Activated T-helper 1 cell treated with anti-CD3 and anti-CD28 coated beads, Interleukin-12 subunit alpha, Interleukin-12 subunit beta, Interleukin-2, Interleukin-4 antibody, amounts not matched to agents 30 ng/mL and 10 ng/mL and 1 ng/mL, durations not matched to agents 14 hours and 24 hours and 36 hours (primary cell): ENCODE results near the gene STPG2. TPM values are rescaled to one million over a fixed set of nuclear protein-coding genes. Genes with fewer than 3 reads are reported as not detected.

Experiments used
- DNase-seq: peaks from one replicate; pipeline ENCODE4 v3.0.0; 2021; ENCODE audit warnings: low spot score
- H3K27ac Mint-ChIP-seq: one replicate; pipeline ENCODE4 v1.8.0; 2021; ENCODE audit warnings: mild to moderate bottlenecking, mixed read lengths
- H3K27me3 Mint-ChIP-seq: one replicate; pipeline ENCODE4 v1.8.0; 2022; ENCODE audit warnings: mild to moderate bottlenecking, moderate library complexity, mixed read lengths; ENCODE audit not compliant: insufficient read depth
- H3K36me3 Mint-ChIP-seq: one replicate; pipeline ENCODE4 v1.8.0; 2021; ENCODE audit warnings: low read depth, mixed read lengths
- H3K4me1 Mint-ChIP-seq: one replicate; pipeline ENCODE4 v1.8.0; 2021; ENCODE audit warnings: low read depth, mixed read lengths
- H3K4me3 Mint-ChIP-seq: one replicate; pipeline ENCODE4 v1.8.0; 2021; ENCODE audit warnings: mild to moderate bottlenecking, moderate library complexity, mixed read lengths
- H3K9me3 Mint-ChIP-seq: one replicate; pipeline ENCODE4 v1.8.0; 2021; ENCODE audit warnings: mixed read lengths
- intact Hi-C: fragments of 100-400 bp; cut with micrococcal nuclease; formaldehyde crosslinking; loops from one replicate; pipeline ENCODE4 v1.15.1; 2024
- total RNA-seq: library from RNA; stranded (reverse); gene quantifications from 2 replicates; pipeline ENCODE4 v1.2.3, GENCODE V29; 2022

The STPG2 gene
- total RNA-seq, 1 donor from 2014 or later, result not detected

GRCh38 chr4:98126141-98126540, 17.1 kb downstream of the STPG2 start:
- Mint-ChIP-seq H3K27me3 (peaks cover 5% of the 10 kb centered on the region), H3K4me3 (no peak overlapping the region), H3K9me3 (peaks cover 8% of the 10 kb centered on the region), H3K36me3 (no peaks in the 10 kb centered on the region), H3K4me1 (no peaks in the 10 kb centered on the region), H3K27ac (no peak overlapping the region)
- intact Hi-C loops, result no loop called here
- no peak for DNase-seq

- Mint-ChIP-seq H3K4me1 (no peaks in the 10 kb centered on the region), H3K36me3 (no peaks in the 10 kb centered on the region), H3K9me3 (peaks cover 8% of the 10 kb centered on the region), H3K27ac (no peak overlapping the region), H3K27me3 (peaks cover 3% of the 10 kb centered on the region), H3K4me3 (no peak overlapping the region)
- intact Hi-C loops, result no loop called here
- no peak for DNase-seq
Measured at GRCh38 chr4:98125585-98125984, 17.7 kb downstream of the STPG2 start.

- H3K4me1 Mint-ChIP-seq, result no peaks in the 10 kb centered on the region
- H3K27me3 Mint-ChIP-seq, result peaks cover 3% of the 10 kb centered on the region
- H3K4me3 Mint-ChIP-seq, result no peak overlapping the region
- H3K9me3 Mint-ChIP-seq, result peaks cover 10% of the 10 kb centered on the region
- DNase-seq, result no peak
- no peak overlapping the region for H3K27ac Mint-ChIP-seq
- intact Hi-C loops, result no loop called here
- no peaks in the 10 kb centered on the region for H3K36me3 Mint-ChIP-seq
Measured at GRCh38 chr4:98117363-98117762, 25.9 kb downstream of the STPG2 start.

- H3K36me3 Mint-ChIP-seq, result no peaks in the 10 kb centered on the region
- no peaks in the 10 kb centered on the region for H3K27me3 Mint-ChIP-seq
- H3K4me1 Mint-ChIP-seq, result no peaks in the 10 kb centered on the region
- intact Hi-C loops, result no loop called here
- peaks cover 6% of the 10 kb centered on the region for H3K9me3 Mint-ChIP-seq
- H3K4me3 Mint-ChIP-seq, result no peak overlapping the region
- H3K27ac Mint-ChIP-seq, result no peak overlapping the region
- no peak for DNase-seq
Measured at GRCh38 chr4:98113012-98113411, 30.3 kb downstream of the STPG2 start.

GRCh38 chr4:98110929-98111328, 32.3 kb downstream of the STPG2 start:
- DNase-seq, result no peak
- intact Hi-C loops, result no loop called here
- H3K4me1 Mint-ChIP-seq, result no peaks in the 10 kb centered on the region
- no peak overlapping the region for H3K27ac Mint-ChIP-seq
- no peaks in the 10 kb centered on the region for H3K9me3 Mint-ChIP-seq
- H3K27me3 Mint-ChIP-seq, result peaks cover 8% of the 10 kb centered on the region
- no peaks in the 10 kb centered on the region for H3K36me3 Mint-ChIP-seq
- no peak overlapping the region for H3K4me3 Mint-ChIP-seq

GRCh38 chr4:98110214-98110613, 33.1 kb downstream of the STPG2 start:
- no peaks in the 10 kb centered on the region for H3K36me3 Mint-ChIP-seq
- intact Hi-C loops, result no loop called here
- H3K4me1 Mint-ChIP-seq, result no peaks in the 10 kb centered on the region
- H3K27me3 Mint-ChIP-seq, result peaks cover 8% of the 10 kb centered on the region
- no peak overlapping the region for H3K4me3 Mint-ChIP-seq
- H3K9me3 Mint-ChIP-seq, result no peaks in the 10 kb centered on the region
- no peak for DNase-seq
- H3K27ac Mint-ChIP-seq, result no peak overlapping the region

DNA sequence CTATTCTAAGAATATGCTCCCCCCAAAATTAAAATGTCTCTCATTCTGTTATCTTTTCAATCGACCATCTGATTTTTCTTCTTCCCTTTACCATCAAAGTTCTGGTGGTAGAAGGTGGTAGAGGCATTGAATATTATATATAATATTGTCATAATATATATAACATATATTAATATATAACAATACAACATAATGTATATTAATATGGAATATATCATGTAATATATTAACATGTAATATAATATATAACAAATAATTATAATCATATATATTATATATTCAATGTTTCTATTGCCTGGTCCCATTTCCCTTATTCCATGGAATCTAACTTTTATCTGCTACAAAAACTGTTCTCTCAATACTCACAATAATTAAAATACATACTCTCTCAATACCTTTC, 40.6 kb downstream of the STPG2 start:
- DNase-seq, result no peak
- Mint-ChIP-seq H3K4me1 (no peaks in the 10 kb centered on the region), H3K9me3 (no peaks in the 10 kb centered on the region), H3K36me3 (no peaks in the 10 kb centered on the region), H3K27me3 (peaks cover 12% of the 10 kb centered on the region), H3K27ac (no peak overlapping the region), H3K4me3 (no peak overlapping the region)
- intact Hi-C loops, result no loop called here

GRCh38 chr4:98101988-98102387, 41.3 kb downstream of the STPG2 start:
- H3K4me3 Mint-ChIP-seq, result no peak overlapping the region
- no peaks in the 10 kb centered on the region for H3K36me3 Mint-ChIP-seq
- intact Hi-C loops, result no loop called here
- H3K27ac Mint-ChIP-seq, result no peak overlapping the region
- no peak for DNase-seq
- peaks cover 5% of the 10 kb centered on the region for H3K27me3 Mint-ChIP-seq
- H3K4me1 Mint-ChIP-seq, result no peaks in the 10 kb centered on the region
- no peaks in the 10 kb centered on the region for H3K9me3 Mint-ChIP-seq

- no peak overlapping the region for H3K4me3 Mint-ChIP-seq
- no peak for DNase-seq
- no peaks in the 10 kb centered on the region for H3K9me3 Mint-ChIP-seq
- no peak overlapping the region for H3K27ac Mint-ChIP-seq
- H3K36me3 Mint-ChIP-seq, result no peaks in the 10 kb centered on the region
- peaks cover 4% of the 10 kb centered on the region for H3K27me3 Mint-ChIP-seq
- intact Hi-C loops, result no loop called here
- no peaks in the 10 kb centered on the region for H3K4me1 Mint-ChIP-seq
Measured at GRCh38 chr4:98098764-98099163, 44.5 kb downstream of the STPG2 start.

- Mint-ChIP-seq H3K27ac (no peak overlapping the region), H3K27me3 (peaks cover 4% of the 10 kb centered on the region), H3K36me3 (no peaks in the 10 kb centered on the region), H3K4me1 (no peaks in the 10 kb centered on the region), H3K4me3 (no peak overlapping the region), H3K9me3 (no peaks in the 10 kb centered on the region)
- DNase-seq, result no peak
- intact Hi-C loops, result no loop called here
Measured at GRCh38 chr4:98094118-98094517, 49.2 kb downstream of the STPG2 start.

- H3K9me3 Mint-ChIP-seq, result no peaks in the 10 kb centered on the region
- intact Hi-C loops, result no loop called here
- peaks cover 8% of the 10 kb centered on the region for H3K27me3 Mint-ChIP-seq
- no peaks in the 10 kb centered on the region for H3K4me1 Mint-ChIP-seq
- DNase-seq, result no peak
- no peak overlapping the region for H3K27ac Mint-ChIP-seq
- H3K36me3 Mint-ChIP-seq, result no peaks in the 10 kb centered on the region
- no peak overlapping the region for H3K4me3 Mint-ChIP-seq
Measured at GRCh38 chr4:98093662-98094061, 49.6 kb downstream of the STPG2 start.

DNA sequence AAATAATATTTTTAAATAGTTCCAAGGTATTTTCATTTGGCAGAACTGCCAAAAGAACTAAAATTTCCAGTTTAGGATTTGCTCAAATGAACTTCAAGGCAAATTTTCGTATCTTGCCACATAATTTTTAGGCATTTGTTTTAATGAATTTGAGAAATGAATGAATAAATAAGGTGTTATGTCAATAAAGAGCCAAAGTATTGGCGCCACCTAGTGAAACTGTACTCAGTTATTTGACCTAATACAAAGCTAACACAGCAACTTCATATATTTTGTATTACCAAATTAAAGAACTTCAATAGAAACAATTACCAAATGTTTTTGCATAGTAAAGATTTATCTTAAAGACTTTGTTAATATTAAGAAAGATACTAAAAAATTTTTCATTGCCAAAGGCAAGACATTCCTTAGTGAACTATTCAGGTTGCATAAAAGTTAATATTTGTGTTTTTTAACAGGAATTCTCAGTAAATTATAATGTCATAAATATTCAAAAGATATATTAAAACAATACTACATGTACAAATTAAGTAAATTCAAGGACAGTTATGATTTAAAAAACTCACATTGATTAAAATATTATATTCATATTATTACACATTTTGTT, 50.3 kb downstream of the STPG2 start:
- Mint-ChIP-seq H3K4me3 (no peak overlapping the region), H3K36me3 (no peaks in the 10 kb centered on the region), H3K27me3 (peaks cover 8% of the 10 kb centered on the region), H3K27ac (no peak overlapping the region), H3K4me1 (no peaks in the 10 kb centered on the region), H3K9me3 (no peaks in the 10 kb centered on the region)
- no peak for DNase-seq
- intact Hi-C loops, result no loop called here

DNA sequence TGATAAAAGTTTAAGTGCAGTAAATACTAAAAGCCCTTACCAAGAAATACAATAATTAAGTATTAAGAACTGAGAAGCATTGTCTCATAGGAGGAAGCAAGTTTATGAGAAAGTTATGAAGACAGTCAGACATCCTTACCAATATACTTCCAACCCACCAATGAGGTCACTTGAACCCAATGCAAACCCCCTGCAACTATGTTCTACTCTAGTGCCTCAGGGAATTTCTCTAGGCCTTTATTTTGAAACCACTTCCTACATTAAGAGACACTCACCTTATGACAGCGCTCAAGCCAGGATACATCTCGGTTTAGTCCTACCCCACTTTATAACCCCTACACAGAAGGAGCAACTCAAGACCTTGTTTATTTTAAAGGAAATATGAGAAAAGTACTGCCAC, 61.3 kb downstream of the STPG2 start:
- Mint-ChIP-seq H3K4me1 (no peaks in the 10 kb centered on the region), H3K4me3 (no peak overlapping the region), H3K36me3 (no peaks in the 10 kb centered on the region), H3K27me3 (no peaks in the 10 kb centered on the region), H3K27ac (no peak overlapping the region), H3K9me3 (no peaks in the 10 kb centered on the region)
- no peak for DNase-seq
- intact Hi-C loops, result no loop called here

DNA sequence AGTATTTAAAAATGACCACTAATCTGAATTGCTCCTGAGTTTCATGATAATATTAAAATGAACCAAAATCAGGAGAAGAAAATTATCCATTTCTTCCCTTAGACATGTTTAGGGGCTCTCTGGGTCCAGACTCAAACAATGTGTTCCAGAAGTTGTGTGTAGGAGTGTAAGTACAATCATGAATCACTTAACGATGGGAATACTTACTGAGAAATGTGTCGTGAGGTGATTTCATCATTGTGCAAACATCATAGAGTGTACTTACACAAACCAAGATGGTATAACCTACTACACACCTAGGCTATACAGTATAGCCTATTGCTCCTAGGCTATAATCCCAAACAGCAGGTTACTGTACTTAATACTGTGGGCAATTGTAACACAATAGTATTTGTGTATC, 74.8 kb downstream of the STPG2 start:
- Mint-ChIP-seq H3K4me3 (no peak overlapping the region), H3K27me3 (no peaks in the 10 kb centered on the region), H3K9me3 (no peaks in the 10 kb centered on the region), H3K4me1 (no peaks in the 10 kb centered on the region), H3K27ac (no peak overlapping the region), H3K36me3 (no peaks in the 10 kb centered on the region)
- intact Hi-C loops, result no loop called here
- no peak for DNase-seq
